ENCODE results near the gene WDR48. TPM values are rescaled to one million over a fixed set of nuclear protein-coding genes. Genes with fewer than 3 reads are reported as not detected.

WDR48 gene
- total RNA-seq, 2 experiments from 2014 or later: 33.2 to 34.7 TPM

DNA sequence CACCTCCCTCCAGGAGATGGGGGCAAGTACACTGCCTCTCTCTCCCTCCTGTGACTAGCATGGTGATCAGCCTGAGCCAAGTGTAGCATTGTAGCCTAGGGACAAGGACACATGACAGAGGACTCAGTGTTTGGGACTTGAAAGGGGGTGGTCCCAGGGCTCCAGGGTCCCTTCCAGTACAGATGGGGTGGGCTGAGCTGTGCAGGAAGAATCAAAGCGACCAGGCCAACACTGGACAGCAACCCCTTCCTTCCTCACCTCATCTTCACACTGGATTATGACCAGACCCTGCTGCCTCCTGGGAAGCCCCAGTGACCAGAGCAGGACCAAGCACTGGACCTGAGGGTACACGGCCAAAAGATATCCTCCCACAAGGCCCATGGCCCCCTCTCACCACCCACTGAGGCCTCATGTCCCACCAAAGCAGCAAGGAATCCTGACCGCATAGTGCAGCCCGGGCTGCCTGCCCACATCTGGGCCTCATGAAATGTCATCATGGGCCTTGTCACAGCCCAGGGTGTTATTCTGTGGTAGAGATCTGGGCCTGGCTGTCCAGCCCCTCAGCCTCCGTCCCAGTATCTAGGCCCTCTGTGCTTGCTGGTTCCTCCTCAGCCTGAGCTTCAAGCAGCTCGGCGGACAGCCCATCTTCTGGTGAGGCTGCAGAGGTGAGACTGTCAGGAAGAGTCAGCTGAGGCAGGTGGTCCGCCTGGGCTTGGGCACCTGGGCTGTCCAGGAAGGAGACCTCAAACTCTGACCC is 46.1 kb downstream of the WDR48 start:
- intact Hi-C loops (cut with micrococcal nuclease): no loop called here
- H3K9me3 Mint-ChIP-seq: no peaks in the 10 kb centered on the region
- H3K4me3 Mint-ChIP-seq: no peak overlapping the region
- DNase-seq: no peak
- peak overlapping the region; percentile 25 for H3K27ac Mint-ChIP-seq
- no peak for ATAC-seq
- TF ChIP-seq, protein P1, sequence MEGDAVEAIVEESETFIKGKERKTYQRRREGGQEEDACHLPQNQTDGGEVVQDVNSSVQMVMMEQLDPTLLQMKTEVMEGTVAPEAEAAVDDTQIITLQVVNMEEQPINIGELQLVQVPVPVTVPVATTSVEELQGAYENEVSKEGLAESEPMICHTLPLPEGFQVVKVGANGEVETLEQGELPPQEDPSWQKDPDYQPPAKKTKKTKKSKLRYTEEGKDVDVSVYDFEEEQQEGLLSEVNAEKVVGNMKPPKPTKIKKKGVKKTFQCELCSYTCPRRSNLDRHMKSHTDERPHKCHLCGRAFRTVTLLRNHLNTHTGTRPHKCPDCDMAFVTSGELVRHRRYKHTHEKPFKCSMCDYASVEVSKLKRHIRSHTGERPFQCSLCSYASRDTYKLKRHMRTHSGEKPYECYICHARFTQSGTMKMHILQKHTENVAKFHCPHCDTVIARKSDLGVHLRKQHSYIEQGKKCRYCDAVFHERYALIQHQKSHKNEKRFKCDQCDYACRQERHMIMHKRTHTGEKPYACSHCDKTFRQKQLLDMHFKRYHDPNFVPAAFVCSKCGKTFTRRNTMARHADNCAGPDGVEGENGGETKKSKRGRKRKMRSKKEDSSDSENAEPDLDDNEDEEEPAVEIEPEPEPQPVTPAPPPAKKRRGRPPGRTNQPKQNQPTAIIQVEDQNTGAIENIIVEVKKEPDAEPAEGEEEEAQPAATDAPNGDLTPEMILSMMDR (IDR thresholded peaks at IDR 0.05): no peak
- peaks cover 10% of the 10 kb centered on the region for H3K36me3 Mint-ChIP-seq (ENCODE audit: low read depth)
- peaks cover 4% of the 10 kb centered on the region for H3K4me1 Mint-ChIP-seq (ENCODE audit: low read depth)
- no peaks in the 10 kb centered on the region for H3K27me3 Mint-ChIP-seq
- POLR2A ChIA-PET: interaction anchor here (0.7 kb wide), 1 partner anchor 10 kb away, joined by 3 read pairs; no protein-coding TSS in a partner anchor
- CTCF ChIA-PET: interaction anchor here (1.1 kb wide), 1 partner anchor 11 kb away, joined by 3 read pairs; no protein-coding TSS in a partner anchor

DNA sequence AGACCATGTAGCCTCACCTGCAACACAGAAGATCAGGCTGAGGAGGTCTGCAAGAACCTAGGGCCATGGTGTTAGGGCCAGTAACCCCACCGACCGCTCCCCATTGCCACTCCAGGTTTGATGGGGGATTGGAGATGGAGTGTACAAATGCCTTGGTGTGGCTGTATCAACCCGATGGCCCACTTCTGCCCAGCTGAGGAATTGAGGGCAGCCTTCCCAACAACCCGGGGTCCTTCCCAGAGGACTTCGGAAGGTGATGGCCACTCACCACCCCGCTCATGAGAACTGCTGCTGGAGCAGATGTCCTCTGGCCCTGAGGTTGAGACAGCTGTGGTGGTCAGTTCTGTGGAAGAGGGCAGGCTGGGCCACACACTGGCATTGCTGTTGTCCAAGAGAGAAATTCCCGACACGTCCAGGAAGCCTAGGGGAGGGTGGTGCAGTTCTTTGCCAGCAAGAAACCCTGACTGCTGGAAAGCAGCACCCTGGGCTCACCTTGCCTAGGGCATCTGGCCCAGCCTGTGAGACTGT is 46.7 kb downstream of the WDR48 start:
- CTCF ChIA-PET: interaction anchor here (1.1 kb wide), 1 partner anchor 190 kb away, joined by 3 read pairs; no protein-coding TSS in a partner anchor
- intact Hi-C loops (cut with micrococcal nuclease): no loop called here
- Mint-ChIP-seq H3K9me3 (no peaks in the 10 kb centered on the region), H3K4me3 (no peak overlapping the region), H3K27ac (no peak overlapping the region), H3K4me1 (ENCODE audit: low read depth) (peaks cover 6% of the 10 kb centered on the region), H3K27me3 (no peaks in the 10 kb centered on the region), H3K36me3 (ENCODE audit: low read depth) (peaks cover 10% of the 10 kb centered on the region)
- TF ChIP-seq, protein P1 (IDR thresholded peaks at IDR 0.05): no peak
- DNase-seq (no peak), ATAC-seq (no peak)
- POLR2A ChIA-PET: no interaction called here

DNA sequence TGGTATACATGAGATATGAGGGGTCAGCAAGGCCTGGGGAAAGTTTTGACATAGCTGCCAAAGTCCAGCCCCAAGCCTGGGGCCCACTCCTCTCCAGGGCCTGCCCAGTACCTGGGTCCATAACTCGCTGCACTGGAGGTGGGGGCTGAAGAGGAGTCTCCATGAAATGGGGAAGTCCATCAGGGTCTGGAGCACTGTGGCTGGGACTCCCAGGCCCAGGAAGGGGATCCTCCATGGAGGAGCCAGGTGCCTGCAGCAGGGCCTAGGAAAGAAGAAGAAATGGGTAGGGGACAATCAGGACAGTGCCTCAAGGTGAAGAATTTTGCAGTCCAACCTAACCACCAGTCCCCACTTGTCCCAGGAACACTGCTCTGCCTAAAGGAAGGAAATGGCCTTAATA is 47.4 kb downstream of the WDR48 start:
- Mint-ChIP-seq H3K4me3 (no peak overlapping the region), H3K36me3 (ENCODE audit: low read depth) (peaks cover 9% of the 10 kb centered on the region), H3K27ac (no peak overlapping the region), H3K4me1 (ENCODE audit: low read depth) (peaks cover 6% of the 10 kb centered on the region), H3K9me3 (no peaks in the 10 kb centered on the region), H3K27me3 (no peaks in the 10 kb centered on the region)
- DNase-seq (no peak), ATAC-seq (no peak)
- ChIA-PET POLR2A (interaction anchor here (0.6 kb wide), 1 partner anchor 1933 kb away, joined by 3 read pairs; no protein-coding TSS in a partner anchor), CTCF (interaction anchor here (1.1 kb wide), 1 partner anchor 189 kb away, joined by 3 read pairs; no protein-coding TSS in a partner anchor)
- intact Hi-C loops (cut with micrococcal nuclease): no loop called here
- TF ChIP-seq, protein P1 (IDR thresholded peaks at IDR 0.05): no peak

DNA sequence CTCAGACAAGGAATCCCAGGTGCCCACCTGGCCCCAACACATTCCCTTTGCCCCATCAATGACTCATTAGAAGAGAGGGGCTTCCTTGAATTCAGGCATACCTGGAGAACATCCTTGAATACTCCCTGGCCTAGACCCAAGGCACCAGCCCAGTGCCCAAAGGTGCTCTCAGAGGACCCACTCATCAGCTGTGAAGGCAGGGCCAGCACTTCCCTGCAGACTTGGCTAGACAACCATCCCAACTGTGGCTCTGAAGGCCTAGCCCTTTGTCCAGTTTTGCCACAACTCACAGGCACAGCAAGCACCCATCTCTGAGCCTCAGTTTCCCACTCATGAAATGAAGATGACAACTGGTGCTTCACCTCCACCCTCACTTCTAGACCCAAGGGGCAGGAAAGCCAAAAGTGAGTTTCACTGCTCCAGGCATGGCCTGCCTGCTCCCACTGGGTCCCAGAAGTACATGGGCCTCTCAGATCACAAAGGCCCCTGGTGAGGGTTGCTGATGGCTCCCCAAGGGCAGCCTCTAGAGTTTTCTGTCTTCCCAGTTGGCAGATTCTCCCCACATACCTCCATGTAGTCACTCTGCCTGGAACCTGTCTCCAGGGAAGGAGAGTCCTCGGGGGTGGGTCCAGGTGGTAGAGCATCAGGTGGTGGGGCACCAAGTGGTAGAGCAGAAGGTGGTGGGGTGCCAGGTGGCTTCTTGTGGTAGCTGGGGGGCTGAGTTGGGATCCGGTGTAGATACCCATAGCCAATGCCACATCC is 48.1 kb downstream of the WDR48 start:
- no peaks in the 10 kb centered on the region for H3K27me3 Mint-ChIP-seq
- no peak overlapping the region for H3K4me3 Mint-ChIP-seq
- CTCF ChIA-PET: interaction anchor here (1.1 to 2.7 kb wide), 3 partner anchors 89 to 192 kb away, joined by 3 to 16 read pairs (median 5); no protein-coding TSS in a partner anchor

More for the DNA sequence above, 48.1 kb downstream of the WDR48 start:
- Mint-ChIP-seq H3K9me3 (no peaks in the 10 kb centered on the region), H3K27ac (peak overlapping the region; percentile 20), H3K4me1 (ENCODE audit: low read depth) (peaks cover 7% of the 10 kb centered on the region), H3K36me3 (ENCODE audit: low read depth) (peaks cover 9% of the 10 kb centered on the region)
- DNase-seq (no peak), ATAC-seq (no peak)
- TF ChIP-seq, protein P1 (IDR thresholded peaks at IDR 0.05): no peak
- POLR2A ChIA-PET: interaction anchor here (0.6 kb wide), 1 partner anchor 1934 kb away, joined by 3 read pairs; no protein-coding TSS in a partner anchor
- intact Hi-C loops (cut with micrococcal nuclease): no loop called here
